WTC11 (cell line): Measurements from ENCODE around the gene ZNF620.

ENCODE experiments used
- CTCF ChIP-seq: fragments of 200-600 bp; IDR thresholded peaks from 2 replicates; pipeline ENCODE4 v1.8.0; 2022; ENCODE audit warnings: antibody characterized with exemption
- E2F4 ChIP-seq: sonication (generic); formaldehyde crosslinking; IDR thresholded peaks from 2 replicates; pipeline ENCODE4 v1.8.1; 2022; ENCODE audit warnings: low read depth, mild to moderate bottlenecking, moderate library complexity, missing genetic modification reagents, borderline replicate concordance
- ELF4 ChIP-seq: sonication (generic); formaldehyde crosslinking; IDR thresholded peaks from 2 replicates; pipeline ENCODE4 v1.8.1; 2022; ENCODE audit warnings: low read depth, mild to moderate bottlenecking, moderate library complexity, missing genetic modification reagents
- ETV6 ChIP-seq: sonication (generic); formaldehyde crosslinking; IDR thresholded peaks from 2 replicates; pipeline ENCODE4 v1.8.1; 2022; ENCODE audit warnings: mild to moderate bottlenecking, missing genetic modification reagents
- FOXP4 ChIP-seq: sonication (generic); formaldehyde crosslinking; IDR thresholded peaks from 2 replicates; pipeline ENCODE4 v1.8.0; 2022; ENCODE audit warnings: mild to moderate bottlenecking, missing genetic modification reagents
- IRF1 ChIP-seq: sonication (generic); formaldehyde crosslinking; IDR thresholded peaks from 2 replicates; pipeline ENCODE4 v1.8.0; 2023; ENCODE audit warnings: missing genetic modification reagents
- NFYB ChIP-seq: sonication (generic); formaldehyde crosslinking; conservative IDR thresholded peaks from 2 replicates; pipeline ENCODE4 v1.8.0; 2022; ENCODE audit warnings: low read depth, missing genetic modification reagents
- RELA ChIP-seq: sonication (generic); formaldehyde crosslinking; IDR thresholded peaks from 2 replicates; pipeline ENCODE4 v1.8.1; 2022; ENCODE audit warnings: missing genetic modification reagents, mild to moderate bottlenecking, borderline replicate concordance
- SP1 ChIP-seq: sonication (generic); formaldehyde crosslinking; conservative IDR thresholded peaks from 2 replicates; pipeline ENCODE4 v1.8.1; 2022; ENCODE audit warnings: missing genetic modification reagents

GRCh38 chr3:40470701-40471100 lies 35.1 kb upstream of the ZNF620 start:
- TF ChIP-seq CTCF (no peak), FOXP4 (CRISPR knock-in tag) (no peak), RELA (no peak), NFYB (CRISPR knock-in tag) (no peak), E2F4 (CRISPR knock-in tag) (no peak), SP1 (no peak), IRF1 (CRISPR knock-in tag) (no peak), ETV6 (CRISPR knock-in tag) (no peak), ELF4 (CRISPR knock-in tag) (no peak)
